A549 (cell line): ENCODE measurements around the gene ATP5F1D. TPM values are rescaled to one million over a fixed set of nuclear protein-coding genes. Genes with fewer than 3 reads are reported as not detected.

Experiments
- ATAC-seq, 2 experiments: fragments of 200-7000 bp in 1 of 2; fragments of >200 bp in 1 of 2; cut with Nextera tagmentation in 1 of 2; cut with Tn5 transposase in 1 of 2; 3 replicates each; pipeline versions ENCODE4 v1.8.0 to v1.9.1; 2018 to 2020; ENCODE audit warnings: mild to moderate bottlenecking in 1 of 2, moderate library complexity in 1 of 2
- CTCF ChIA-PET: fragments of 300-600 bp; sonication (Branson Sonifier 250); formaldehyde crosslinking; extraction: SDS; loops from one replicate; lab custom pipeline; 2021; ENCODE audit warnings: antibody characterized with exemption, inconsistent platforms; lab: Yijun Ruan, JAX
- POLR2A ChIA-PET: fragments of 350-600 bp; formaldehyde crosslinking; extraction: SDS; loops from one replicate; lab custom pipeline; 2021; ENCODE audit warnings: antibody characterized with exemption, inconsistent platforms; lab: Yijun Ruan, JAX
- DNase-seq, 2 experiments: peaks; one replicate each; pipeline versions ENCODE4 v3.0.0 to v3.0.0-alpha.2; 2011 to 2016; ENCODE audit warnings: low read depth in 1 of 2, low spot score in 1 of 2
- FAIRE-seq: peaks from 2 replicates; lab custom pipeline; 2011; peaks lifted over from hg19 to GRCh38; lab: Jason Lieb, UNC
- H3K27ac ChIP-seq, 2 experiments: fragments of >200 bp; sonication (Bioruptor Twin); formaldehyde crosslinking; 3 replicates each; pipeline ENCODE4 v1.5.1; 2016 to 2017
- H3K4me1 ChIP-seq: fragments of >200 bp; sonication (Bioruptor Twin); formaldehyde crosslinking; 3 replicates; pipeline ENCODE4 v1.6.1; 2016
- H3K4me2 ChIP-seq: fragments of >200 bp; sonication (Bioruptor Twin); formaldehyde crosslinking; 3 replicates; pipeline ENCODE4 v1.6.1; 2016
- H3K4me3 ChIP-seq: fragments of >200 bp; sonication (Bioruptor Twin); formaldehyde crosslinking; 3 replicates; pipeline ENCODE4 v1.5.1; 2016
- H3K9me3 ChIP-seq: fragments of >200 bp; sonication (Bioruptor Twin); formaldehyde crosslinking; 3 replicates; pipeline ENCODE4 v1.6.1; 2016
- EHMT2 ChIP-seq: fragments of 200-600 bp; sonication (generic); IDR thresholded peaks from 2 replicates; pipeline ENCODE4 v1.6.1; 2016; ENCODE audit warnings: antibody characterized with exemption, low read depth, mild to moderate bottlenecking, moderate library complexity
- EP300 ChIP-seq, 2 experiments: fragments of >200 bp; sonication (Bioruptor Twin); formaldehyde crosslinking; IDR thresholded peaks; 2 replicates in 1 of 2; 3 replicates in 1 of 2; pipeline ENCODE4 v1.6.1; 2016 to 2017
- HDAC2 ChIP-seq: fragments of 200-600 bp; sonication (generic); IDR thresholded peaks from 2 replicates; pipeline ENCODE4 v1.6.1; 2016
- HOXA7 ChIP-seq: fragments of 250-450 bp; sonication (Bioruptor Pico); IDR thresholded peaks from 2 replicates; pipeline ENCODE4 v1.5.0; 2020; ENCODE audit warnings: mild to moderate bottlenecking, moderate library complexity
- HOXB5 ChIP-seq: fragments of 250-450 bp; sonication (Bioruptor Pico); IDR thresholded peaks from 2 replicates; pipeline ENCODE4 v1.5.0; 2020; ENCODE audit warnings: mild to moderate bottlenecking, moderate library complexity
- JUN ChIP-seq, 2 experiments: fragments of >200 bp; sonication (Bioruptor Twin); formaldehyde crosslinking; IDR thresholded peaks; 2 replicates in 1 of 2; 3 replicates in 1 of 2; pipeline ENCODE4 v1.6.1; 2016 to 2017
- JUNB ChIP-seq: fragments of >200 bp; sonication (Bioruptor Twin); formaldehyde crosslinking; IDR thresholded peaks from 2 replicates; pipeline ENCODE4 v1.6.1; 2016
- MAZ ChIP-seq: fragments of 150-350 bp; IDR thresholded peaks from 2 replicates; pipeline ENCODE4 v1.6.1; 2014; ENCODE audit warnings: antibody characterized with exemption, low read depth, low read length, borderline replicate concordance
- NFE2L2 ChIP-seq: fragments of 150-350 bp; conservative IDR thresholded peaks from 2 replicates; pipeline ENCODE4 v1.6.1; 2014; ENCODE audit warnings: low read length
- POLR2AphosphoS2 ChIP-seq: conservative IDR thresholded peaks from 2 replicates; pipeline ENCODE4 v1.6.1; 2012; ENCODE audit warnings: low read length, improper control_type of control experiment, inconsistent platforms
- RAD21 ChIP-seq, 2 experiments: fragments of >200 bp in 1 of 2; sonication (Bioruptor Twin) in 1 of 2; formaldehyde crosslinking in 1 of 2; IDR thresholded peaks in 1 of 2; conservative IDR thresholded peaks in 1 of 2; 2 replicates in 1 of 2; 3 replicates in 1 of 2; pipeline ENCODE4 v1.6.1; 2012 to 2018; ENCODE audit warnings: inconsistent platforms in 1 of 2
- RARB ChIP-seq: fragments of 250-450 bp; sonication (Bioruptor Pico); IDR thresholded peaks from 2 replicates; pipeline ENCODE4 v1.8.0; 2021; ENCODE audit warnings: mild to moderate bottlenecking, moderate library complexity
- RNF2 ChIP-seq: fragments of 200-600 bp; sonication (generic); IDR thresholded peaks from 2 replicates; pipeline ENCODE4 v1.6.1; 2016; ENCODE audit warnings: low read depth, mild to moderate bottlenecking, antibody characterized with exemption, moderate library complexity, borderline replicate concordance
- SMC3 ChIP-seq: fragments of >200 bp; sonication (Bioruptor Twin); formaldehyde crosslinking; IDR thresholded peaks from 3 replicates; pipeline ENCODE4 v1.6.1; 2018; ENCODE audit warnings: inconsistent platforms
- TP53 ChIP-seq: fragments of 250-450 bp; sonication (Bioruptor Pico); IDR thresholded peaks from 2 replicates; pipeline ENCODE4 v1.5.0; 2021; ENCODE audit warnings: mild to moderate bottlenecking, moderate library complexity
- ZC3H11A ChIP-seq: fragments of 450-650 bp; IDR thresholded peaks from 2 replicates; pipeline ENCODE4 v1.6.1; 2014; ENCODE audit warnings: antibody characterized with exemption, mild to moderate bottlenecking
- ZFP36 ChIP-seq: fragments of 450-650 bp; IDR thresholded peaks from 2 replicates; pipeline ENCODE4 v1.6.1; 2014; ENCODE audit warnings: borderline replicate concordance; ENCODE audit not compliant: partially characterized antibody
- WGBS: methylation state at CpG from one replicate; pipeline ENCODE4 v1.1.6; 2017; ENCODE audit errors: missing lambda C conversion rate; 5-methylcytosine and 5-hydroxymethylcytosine counted together
- polyA plus RNA-seq, 4 experiments: library from polyadenylated mRNA; depleted of rRNA in 3 of 4; stranded (reverse); fragments of >200 nt; fragmentation: RNase III in 1 of 4; extraction: RNeasy Plus Mini Kit Qiagen cat#74134 plus additional on column Dnase treatment in 1 of 4; gene quantifications; 2 replicates in 3 of 4; 3 replicates in 1 of 4; pipeline ENCODE4 v1.2.3, GENCODE V29; 2011 to 2017
- TF ChIP-seq, protein P1 (sequence below): fragments of >200 bp; sonication (Bioruptor Twin); formaldehyde crosslinking; IDR thresholded peaks from 3 replicates; pipeline ENCODE4 v1.6.1; 2016

Gene ATP5F1D
- polyA plus RNA-seq, 2 of the 4 experiments (the other 2 are of a cell fraction): 28.7 to 96.9 TPM

DNA sequence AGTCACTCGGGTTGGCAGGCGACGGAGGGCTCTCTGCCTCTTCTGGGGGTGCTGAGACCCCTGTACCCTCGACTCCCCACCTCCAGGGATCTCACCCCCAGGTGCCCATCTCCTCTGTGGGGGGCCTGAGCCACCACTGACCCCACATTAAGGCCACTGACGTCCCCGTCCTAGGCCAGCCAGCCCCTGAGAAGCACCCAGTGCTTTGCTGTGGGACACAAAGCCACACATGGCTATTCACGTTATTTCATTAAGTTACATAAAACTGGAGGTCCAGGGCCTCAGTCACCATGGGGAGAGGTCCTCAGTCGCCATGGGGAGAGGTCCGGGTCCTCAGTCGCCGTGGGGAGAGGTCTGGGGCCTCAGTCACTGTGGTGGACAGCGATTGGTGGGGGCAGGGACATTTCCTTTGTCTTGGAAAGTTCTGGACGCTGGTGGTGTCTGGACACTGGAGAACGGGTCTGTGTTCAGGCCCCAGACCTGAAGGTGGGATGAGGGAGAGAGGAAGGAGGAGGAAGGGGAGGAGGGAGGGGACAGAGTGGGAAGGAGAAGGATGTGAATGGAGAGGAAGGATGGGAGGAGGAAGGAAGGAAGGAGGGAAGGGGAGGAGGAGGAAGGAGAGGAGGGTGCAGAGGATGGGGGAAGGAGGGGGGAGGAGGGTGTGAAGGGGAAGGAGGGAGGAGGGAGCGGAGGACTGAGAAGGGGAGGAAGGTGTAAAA, 40.2 kb downstream of the ATP5F1D start:
- DNase-seq (no peak), ATAC-seq (no peak), FAIRE-seq (no peak)
- H3K4me2 ChIP-seq: no peak overlapping the region
- WGBS: 76% methylated on average over 11 of the region's 15 CpGs
- TF ChIP-seq SMC3: no peak
- H3K27ac ChIP-seq: no peak overlapping the region
- POLR2A ChIA-PET: no interaction called here
- no peak overlapping the region for H3K4me3 ChIP-seq
- no peaks in the 10 kb centered on the region for H3K9me3 ChIP-seq
- CTCF ChIA-PET: interaction anchor here (1.0 kb wide), 1 partner anchor 37 kb away, joined by 3 read pairs; no protein-coding TSS in a partner anchor
- peaks cover 14% of the 10 kb centered on the region; the same call in 2 of the 3 replicates for H3K4me1 ChIP-seq

DNA sequence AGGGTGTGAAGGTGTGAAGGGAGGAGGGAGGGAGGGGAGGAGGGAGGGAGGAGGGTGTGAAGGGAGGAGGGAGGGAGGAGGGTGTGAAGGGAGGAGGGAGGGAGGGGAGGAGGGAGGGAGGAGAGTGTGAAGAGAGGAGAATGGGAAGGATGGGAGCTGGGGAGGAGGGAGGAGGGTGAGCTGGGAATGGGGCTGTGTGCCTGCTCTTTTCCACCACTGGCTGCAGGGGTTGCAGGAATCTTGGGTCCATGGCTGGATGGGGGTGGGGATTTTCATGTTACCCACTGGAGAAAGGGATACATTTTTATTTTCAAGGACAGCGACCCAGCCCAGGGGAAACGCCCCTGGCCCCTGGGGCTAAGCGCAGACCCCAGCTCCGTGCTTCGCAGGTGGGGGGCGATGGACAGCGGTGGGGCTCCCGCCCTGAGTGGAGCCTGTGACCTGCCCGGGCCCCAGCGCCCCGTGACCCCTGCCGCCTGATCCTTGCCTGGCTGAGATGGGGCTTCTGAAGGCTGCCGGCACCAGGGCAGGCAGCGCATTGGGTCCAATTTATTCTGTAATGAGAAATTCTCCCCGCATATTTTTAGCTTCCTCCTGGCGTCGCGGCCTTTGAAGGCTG, 41.1 kb downstream of the ATP5F1D start:
- no peak for TF ChIP-seq NFE2L2
- ChIA-PET POLR2A (no interaction called here), CTCF (interaction anchor here (1.0 kb wide), 1 partner anchor 38 kb away, joined by 3 read pairs; no protein-coding TSS in a partner anchor)
- Histone ChIP-seq H3K4me1 (peaks cover 11% of the 10 kb centered on the region; the same call in 2 of the 3 replicates), H3K27ac (no peak overlapping the region), H3K4me2 (no peak overlapping the region), H3K4me3 (no peak overlapping the region), H3K9me3 (no peaks in the 10 kb centered on the region)
- no peak for ATAC-seq
- 91% methylated on average over 13 of the region's 18 CpGs for WGBS
- no peak for DNase-seq
- no peak for FAIRE-seq

DNA sequence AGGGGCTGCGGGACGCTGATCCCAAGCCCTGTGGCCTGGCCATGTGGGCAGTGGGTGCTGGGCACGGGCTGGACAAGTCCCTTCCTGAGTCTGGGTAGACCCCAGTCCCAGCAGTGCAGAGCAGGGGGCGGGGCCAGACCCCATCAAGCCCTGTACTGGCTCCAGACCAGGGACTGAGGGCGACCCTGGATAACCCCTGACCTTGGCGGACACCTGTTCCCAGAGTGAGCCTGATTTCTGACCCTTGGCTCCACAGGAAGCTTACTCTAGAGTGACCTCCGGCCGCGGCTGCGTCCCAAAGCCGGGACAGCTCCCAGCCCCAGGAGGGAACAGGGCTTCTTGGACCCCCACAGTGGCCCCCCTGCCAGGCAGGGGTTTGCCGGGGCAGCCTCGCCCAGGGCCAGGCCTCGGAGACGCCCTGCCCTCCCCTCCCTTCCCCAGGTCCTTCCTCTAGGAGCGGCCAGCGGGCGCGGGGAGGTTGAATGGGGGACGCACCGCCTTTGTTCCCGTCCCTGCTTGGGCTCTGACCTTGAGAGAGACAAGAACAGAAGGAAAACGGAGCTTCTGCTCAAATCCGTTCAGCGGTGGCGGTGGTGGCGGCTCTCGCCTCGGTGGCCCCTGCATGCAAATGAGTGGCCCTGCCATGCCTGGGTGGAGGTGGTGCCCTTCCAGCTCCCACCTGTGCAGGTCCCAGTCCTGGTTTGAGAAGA, 41.8 kb downstream of the ATP5F1D start:
- ATAC-seq (no peak), DNase-seq (no peak), FAIRE-seq (no peak)
- Histone ChIP-seq H3K4me1 (peaks cover 11% of the 10 kb centered on the region; the same call in 2 of the 3 replicates), H3K9me3 (no peaks in the 10 kb centered on the region), H3K27ac (no peak overlapping the region), H3K4me3 (no peak overlapping the region), H3K4me2 (no peak overlapping the region)
- WGBS: 89% methylated on average over 13 of the region's 29 CpGs
- ChIA-PET POLR2A (interaction anchor here (1.6 kb wide), 1 partner anchor 14 kb away, joined by 4 read pairs; the partner anchor contains the start of gene CIRBP), CTCF (interaction anchor here (0.8 to 1.9 kb wide), 4 partner anchors 10 to 161 kb away, joined by 3 to 6 read pairs (median 4); no protein-coding TSS in a partner anchor)
- TF ChIP-seq HOXA7 (CRISPR knock-in tag) (no peak), RAD21 (conservative IDR thresholded peaks at IDR 0.05 in 1 of 2, IDR thresholded peaks at IDR 0.05 in 1 of 2) (no peak), POLR2AphosphoS2 (no peak), ZC3H11A (no peak), RARB (no peak)

DNA sequence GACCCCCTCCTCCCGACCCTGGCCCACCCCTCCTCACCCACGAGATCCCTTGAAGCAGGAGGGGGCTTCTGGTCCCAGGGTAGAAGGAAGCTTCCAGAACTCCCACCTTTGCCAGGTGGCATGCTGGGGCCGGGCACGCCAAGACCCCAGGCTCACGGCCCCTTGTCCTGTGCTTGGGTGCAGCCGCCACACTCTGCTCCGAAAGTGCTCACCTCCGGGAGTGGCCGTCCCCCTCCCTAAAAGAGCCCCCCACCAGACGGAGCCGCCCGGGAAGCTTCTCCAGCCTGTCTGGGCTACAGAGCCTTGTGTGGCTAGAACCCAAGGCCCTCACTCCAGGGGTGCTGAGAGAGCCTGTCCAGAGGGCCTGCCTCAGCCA, 42.4 kb downstream of the ATP5F1D start:
- POLR2A ChIA-PET: interaction anchor here (1.0 to 1.6 kb wide), 2 partner anchors 9 to 15 kb away, joined by 4 read pairs; partner anchors contain the start of genes CIRBP and FAM174C
- no peak; a peak in 1 of 6 replicates for ATAC-seq
- no peak for FAIRE-seq

More for the DNA sequence above, 42.4 kb downstream of the ATP5F1D start:
- TF ChIP-seq EHMT2 (no peak), JUN (IDR thresholded peaks at IDR 0.05) (no peak), MAZ (no peak), EP300 (IDR thresholded peaks at IDR 0.05) (no peak), RAD21 (conservative IDR thresholded peaks at IDR 0.05 in 1 of 2, IDR thresholded peaks at IDR 0.05 in 1 of 2) (no peak), HDAC2 (no peak), ZC3H11A (no peak), HOXB5 (CRISPR knock-in tag) (no peak), RNF2 (no peak), TP53 (CRISPR knock-in tag) (no peak), JUNB (no peak), ZFP36 (no peak)
- TF ChIP-seq, protein P1, sequence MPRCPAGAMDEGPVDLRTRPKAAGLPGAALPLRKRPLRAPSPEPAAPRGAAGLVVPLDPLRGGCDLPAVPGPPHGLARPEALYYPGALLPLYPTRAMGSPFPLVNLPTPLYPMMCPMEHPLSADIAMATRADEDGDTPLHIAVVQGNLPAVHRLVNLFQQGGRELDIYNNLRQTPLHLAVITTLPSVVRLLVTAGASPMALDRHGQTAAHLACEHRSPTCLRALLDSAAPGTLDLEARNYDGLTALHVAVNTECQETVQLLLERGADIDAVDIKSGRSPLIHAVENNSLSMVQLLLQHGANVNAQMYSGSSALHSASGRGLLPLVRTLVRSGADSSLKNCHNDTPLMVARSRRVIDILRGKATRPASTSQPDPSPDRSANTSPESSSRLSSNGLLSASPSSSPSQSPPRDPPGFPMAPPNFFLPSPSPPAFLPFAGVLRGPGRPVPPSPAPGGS: no peak
- H3K9me3 ChIP-seq: no peaks in the 10 kb centered on the region
- no peak for DNase-seq
- CTCF ChIA-PET: interaction anchor here (0.8 to 1.9 kb wide), 4 partner anchors 10 to 161 kb away, joined by 3 to 6 read pairs (median 4); no protein-coding TSS in a partner anchor
- H3K4me1 ChIP-seq: peaks cover 11% of the 10 kb centered on the region; the same call in 2 of the 3 replicates
- H3K4me2 ChIP-seq: no peak overlapping the region
- no peak overlapping the region for H3K27ac ChIP-seq
- no peak overlapping the region for H3K4me3 ChIP-seq
- no CpG with 5 or more reads among the region's 12 CpGs for WGBS
